ENCODE measurements around the gene STMP1. TPM values are rescaled to one million over a fixed set of nuclear protein-coding genes. Genes with fewer than 3 reads are reported as not detected.

STMP1 gene
- total RNA-seq, 1 donor from 2014 or later = 26.2 TPM

GRCh38 chr7:135710417-135711138 is 48.3 kb downstream of the STMP1 start:
- H3K4me3 Mint-ChIP-seq = no peak overlapping the region
- ATAC-seq (ENCODE audit: low read depth) (no peak), DNase-seq (no peak)
- no peak for TF ChIP-seq CTCF (IDR thresholded peaks at IDR 0.05)
- intact Hi-C loops (cut with micrococcal nuclease) = no loop called here
- H3K27me3 Mint-ChIP-seq = no peaks in the 10 kb centered on the region
- no peak overlapping the region for H3K27ac Mint-ChIP-seq
- H3K9me3 Mint-ChIP-seq = no peaks in the 10 kb centered on the region
- POLR2A ChIA-PET = no interaction called here
- no peaks in the 10 kb centered on the region for H3K36me3 Mint-ChIP-seq (ENCODE audit: low read depth)
- CTCF ChIA-PET = no interaction called here
- H3K4me1 Mint-ChIP-seq = no peaks in the 10 kb centered on the region

GRCh38 chr7:135711139-135711469 is 48.8 kb downstream of the STMP1 start:
- no peaks in the 10 kb centered on the region for H3K4me1 Mint-ChIP-seq
- TF ChIP-seq CTCF (IDR thresholded peaks at IDR 0.05) = no peak
- no peaks in the 10 kb centered on the region for H3K9me3 Mint-ChIP-seq
- no peaks in the 10 kb centered on the region for H3K36me3 Mint-ChIP-seq (ENCODE audit: low read depth)
- CTCF ChIA-PET = no interaction called here
- H3K4me3 Mint-ChIP-seq = no peak overlapping the region
- H3K27me3 Mint-ChIP-seq = no peaks in the 10 kb centered on the region
- intact Hi-C loops (cut with micrococcal nuclease) = no loop called here
- POLR2A ChIA-PET = no interaction called here
- ATAC-seq (ENCODE audit: low read depth) = no peak
- no peak for DNase-seq
- H3K27ac Mint-ChIP-seq = no peak overlapping the region

DNA sequence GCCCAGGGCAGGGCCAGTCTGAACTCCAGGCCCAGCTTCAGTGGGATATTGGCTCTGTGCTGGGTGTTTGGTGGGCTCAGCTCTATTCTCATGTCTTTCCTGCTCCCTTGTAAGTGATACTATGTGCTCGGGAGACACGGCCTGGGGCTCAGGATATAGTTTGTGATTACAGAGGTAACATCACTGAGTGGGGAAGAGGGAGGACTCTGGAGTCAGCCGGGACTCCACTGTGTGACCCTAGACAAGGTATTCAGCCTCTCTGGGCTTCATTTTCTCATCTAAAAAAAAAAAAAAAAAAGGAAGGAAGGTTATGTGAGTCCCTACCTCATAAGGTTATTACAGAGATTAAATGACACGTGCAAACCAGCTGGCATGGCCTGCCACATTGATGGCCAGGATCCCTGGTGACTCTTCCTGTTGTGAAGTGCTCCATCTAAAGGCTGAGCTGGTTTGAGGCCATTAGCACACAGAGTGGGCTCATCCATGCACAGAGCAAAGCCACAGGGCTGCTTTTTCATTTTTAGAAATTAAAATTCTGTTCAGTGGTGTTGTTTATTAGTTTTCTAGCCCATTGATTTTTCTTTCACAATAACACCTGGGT is 50.0 kb downstream of the STMP1 start:
- H3K4me3 Mint-ChIP-seq = no peak overlapping the region
- TF ChIP-seq CTCF (IDR thresholded peaks at IDR 0.05) = no peak
- no peaks in the 10 kb centered on the region for H3K4me1 Mint-ChIP-seq
- ChIA-PET CTCF (no interaction called here), POLR2A (no interaction called here)
- DNase-seq = no peak
- H3K36me3 Mint-ChIP-seq (ENCODE audit: low read depth) = no peaks in the 10 kb centered on the region
- H3K27ac Mint-ChIP-seq = no peak overlapping the region
- H3K9me3 Mint-ChIP-seq = no peaks in the 10 kb centered on the region
- intact Hi-C loops (cut with micrococcal nuclease) = no loop called here
- ATAC-seq (ENCODE audit: low read depth) = no peak
- peaks cover 3% of the 10 kb centered on the region for H3K27me3 Mint-ChIP-seq

- Mint-ChIP-seq H3K4me1 (no peaks in the 10 kb centered on the region), H3K36me3 (ENCODE audit: low read depth) (no peaks in the 10 kb centered on the region), H3K27me3 (peaks cover 3% of the 10 kb centered on the region), H3K27ac (no peak overlapping the region), H3K9me3 (no peaks in the 10 kb centered on the region), H3K4me3 (no peak overlapping the region)
- ChIA-PET CTCF (no interaction called here), POLR2A (no interaction called here)
- DNase-seq (no peak), ATAC-seq (ENCODE audit: low read depth) (no peak)
- no peak for TF ChIP-seq CTCF (IDR thresholded peaks at IDR 0.05)
- intact Hi-C loops (cut with micrococcal nuclease) = no loop called here
Measured at GRCh38 chr7:135712796-135713195, 50.5 kb downstream of the STMP1 start.

- no peaks in the 10 kb centered on the region for H3K36me3 Mint-ChIP-seq (ENCODE audit: low read depth)
- no peak for ATAC-seq (ENCODE audit: low read depth)
- no peak overlapping the region for H3K27ac Mint-ChIP-seq
- H3K4me3 Mint-ChIP-seq = no peak overlapping the region
- H3K9me3 Mint-ChIP-seq = no peaks in the 10 kb centered on the region
- intact Hi-C loops (cut with micrococcal nuclease) = no loop called here
- DNase-seq = no peak
- TF ChIP-seq CTCF (IDR thresholded peaks at IDR 0.05) = no peak
- POLR2A ChIA-PET = no interaction called here
- H3K4me1 Mint-ChIP-seq = no peaks in the 10 kb centered on the region
- CTCF ChIA-PET = no interaction called here
- peaks cover 9% of the 10 kb centered on the region for H3K27me3 Mint-ChIP-seq
Measured at GRCh38 chr7:135713836-135714470, 51.6 kb downstream of the STMP1 start.

All from activated B cell treated with CpG ODN at 0.5 μM for 24 hours (primary cell).